ENCODE results near the gene SPAG4. TPM values are rescaled to one million over a fixed set of nuclear protein-coding genes. Genes with fewer than 3 reads are reported as not detected.

Gene SPAG4
- polyA plus RNA-seq, 3 donors, result 0.12 to 0.51 TPM; not detected in 1

GRCh38 chr20:35571555-35571954 lies 44.1 kb upstream of the SPAG4 start:
- intact Hi-C loops (cut with micrococcal nuclease), result no loop called here
- H3K36me3 Mint-ChIP-seq, result no peaks in the 10 kb centered on the region
- H3K9me3 ChIP-seq (replicated peaks in 1 of 2; ENCODE audit: control insufficient read depth in 1 of 2, insufficient read depth in 1 of 2, low read length in 2 of 2), result peaks cover 5 to 6% of the 10 kb centered on the region in 2 donors
- H3K27ac Mint-ChIP-seq, result peak overlapping the region in 1 of 7 donors; percentile 27
- no peaks in the 10 kb centered on the region for H3K4me1 ChIP-seq (ENCODE audit: control insufficient read depth in 1 of 2, insufficient read depth in 2 of 2, low read length in 2 of 2)
- no peak for TF ChIP-seq CTCF (IDR thresholded peaks at IDR 0.05)
- H3K4me3 Mint-ChIP-seq, result no peak overlapping the region
- no peaks in the 10 kb centered on the region for H3K4me1 Mint-ChIP-seq
- no peak overlapping the region for H2AFZ ChIP-seq (ENCODE audit: insufficient read depth, low read depth, low read length, poor library complexity, severe bottlenecking)
- no peaks in the 10 kb centered on the region for H4K20me1 ChIP-seq (ENCODE audit: insufficient read depth, low read length)
- H3K36me3 ChIP-seq (replicated peaks in 1 of 2; ENCODE audit: control insufficient read depth in 1 of 2, insufficient read depth in 2 of 2, low read length in 2 of 2), result no peaks in the 10 kb centered on the region
- H3K27me3 ChIP-seq (ENCODE audit: control insufficient read depth in 2 of 2, insufficient read depth in 2 of 2, low read length in 2 of 2), result no peaks in the 10 kb centered on the region
- H3K9me3 Mint-ChIP-seq, result peaks cover 0 to 20% (median 17%) of the 10 kb centered on the region in 7 donors
- H3K4me2 ChIP-seq (replicated peaks; ENCODE audit: extremely low read depth, low read length, poor library complexity, severe bottlenecking), result no peak overlapping the region
- no peak overlapping the region for H3K4me3 ChIP-seq (replicated peaks in 1 of 3; ENCODE audit: low read depth in 2 of 3, low read length in 3 of 3)
- no peaks in the 10 kb centered on the region for H3K79me2 ChIP-seq (ENCODE audit: insufficient read depth, low read length)
- H3K27me3 Mint-ChIP-seq (ENCODE audit: low read depth in 3 of 3), result peaks cover 4 to 10% (median 7%) of the 10 kb centered on the region in 3 donors
- no peak overlapping the region for H3K9ac ChIP-seq (ENCODE audit: insufficient read depth, low read length, poor library complexity, severe bottlenecking)
- H3K27ac ChIP-seq (ENCODE audit: low read depth in 1 of 2, low read length in 2 of 2), result no peak overlapping the region
- no peak for DNase-seq

- Histone ChIP-seq H3K4me3 (replicated peaks in 1 of 3; ENCODE audit: low read depth in 2 of 3, low read length in 3 of 3) (no peak overlapping the region), H3K27ac (ENCODE audit: low read depth in 1 of 2, low read length in 2 of 2) (no peak overlapping the region), H3K79me2 (ENCODE audit: insufficient read depth, low read length) (no peaks in the 10 kb centered on the region), H3K4me1 (ENCODE audit: control insufficient read depth in 1 of 2, insufficient read depth in 2 of 2, low read length in 2 of 2) (no peaks in the 10 kb centered on the region), H3K36me3 (replicated peaks in 1 of 2; ENCODE audit: control insufficient read depth in 1 of 2, insufficient read depth in 2 of 2, low read length in 2 of 2) (no peaks in the 10 kb centered on the region), H3K27me3 (ENCODE audit: control insufficient read depth in 2 of 2, insufficient read depth in 2 of 2, low read length in 2 of 2) (no peaks in the 10 kb centered on the region), H3K4me2 (replicated peaks; ENCODE audit: extremely low read depth, low read length, poor library complexity, severe bottlenecking) (no peak overlapping the region), H3K9me3 (replicated peaks in 1 of 2; ENCODE audit: control insufficient read depth in 1 of 2, insufficient read depth in 1 of 2, low read length in 2 of 2) (peaks cover 5 to 6% of the 10 kb centered on the region in 2 donors), H3K9ac (ENCODE audit: insufficient read depth, low read length, poor library complexity, severe bottlenecking) (no peak overlapping the region), H4K20me1 (ENCODE audit: insufficient read depth, low read length) (no peaks in the 10 kb centered on the region), H2AFZ (ENCODE audit: insufficient read depth, low read depth, low read length, poor library complexity, severe bottlenecking) (no peak overlapping the region)
- peaks cover 0 to 20% (median 17%) of the 10 kb centered on the region in 7 donors for H3K9me3 Mint-ChIP-seq
- WGBS (ENCODE audit: insufficient coverage), result no CpG with 5 or more reads among the region's 4 CpGs
- no peaks in the 10 kb centered on the region for H3K4me1 Mint-ChIP-seq
- DNase-seq, result no peak
- H3K36me3 Mint-ChIP-seq, result no peaks in the 10 kb centered on the region
- H3K27me3 Mint-ChIP-seq (ENCODE audit: low read depth in 3 of 3), result peaks cover 1 to 7% (median 4%) of the 10 kb centered on the region in 3 donors
- no peak overlapping the region for H3K4me3 Mint-ChIP-seq
- intact Hi-C loops (cut with micrococcal nuclease), result no loop called here
- TF ChIP-seq CTCF (IDR thresholded peaks at IDR 0.05), result no peak
- H3K27ac Mint-ChIP-seq, result no peak overlapping the region
Observed at GRCh38 chr20:35572838-35573237, 42.8 kb upstream of the SPAG4 start.
